Measurements from ENCODE around the gene RPL29.
A peak's percentile ranks its signal among the peaks of the same experiment; 100 is the strongest.
"Not testable (repeated sequence)": the region's sequence is repeated elsewhere in the genome, so short reads cannot be mapped to it uniquely, and the experiment has no call there.

Gene RPL29

DNA sequence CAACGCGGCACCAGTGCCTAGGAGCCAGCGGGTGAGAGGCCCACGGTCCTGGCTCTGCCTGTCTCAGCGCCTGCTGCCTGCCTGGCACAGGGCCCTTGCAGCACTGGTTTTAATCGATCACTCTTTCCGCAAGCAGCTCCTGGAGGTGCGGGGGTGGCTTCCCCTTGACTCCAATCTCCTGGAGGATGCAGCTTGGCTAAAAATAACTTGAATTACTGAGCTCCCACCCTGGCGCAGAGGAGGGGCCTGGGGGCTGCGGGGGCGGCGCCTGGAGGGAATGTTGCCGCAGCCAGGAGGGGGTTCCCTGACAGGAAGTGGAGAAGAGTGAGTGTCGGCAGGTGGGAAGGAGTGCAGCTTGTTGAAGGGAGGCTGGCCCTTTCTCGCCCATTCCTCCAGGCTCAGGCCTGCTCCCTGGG lies 9.9 kb upstream of the RPL29 start:
- DNase-seq, result peak; percentile 74

DNA sequence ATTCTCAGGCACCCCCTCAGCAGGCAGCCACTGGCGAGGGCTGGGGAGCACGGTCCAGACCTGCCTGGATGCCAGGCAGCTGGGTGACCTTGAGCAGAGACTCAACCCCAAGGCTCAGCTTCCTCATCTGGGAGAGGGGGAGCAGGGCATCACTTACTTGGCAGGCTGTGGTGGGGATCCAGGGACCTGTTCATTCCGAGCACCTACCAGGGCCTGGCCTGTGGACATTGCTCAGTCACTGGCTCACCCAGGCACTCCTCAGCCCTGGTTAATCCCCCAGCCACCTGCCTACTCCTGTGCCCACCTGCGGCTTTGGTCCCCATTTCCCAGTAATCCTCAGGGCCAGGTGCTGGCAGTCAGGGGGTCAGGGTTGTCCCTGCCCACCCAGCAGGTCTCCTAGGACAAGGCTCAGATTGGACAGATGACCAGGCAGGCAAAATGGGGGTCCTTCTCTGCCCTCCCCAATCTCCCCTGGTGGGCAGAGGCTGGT lies 9.3 kb upstream of the RPL29 start:
- DNase-seq, result no peak

DNA sequence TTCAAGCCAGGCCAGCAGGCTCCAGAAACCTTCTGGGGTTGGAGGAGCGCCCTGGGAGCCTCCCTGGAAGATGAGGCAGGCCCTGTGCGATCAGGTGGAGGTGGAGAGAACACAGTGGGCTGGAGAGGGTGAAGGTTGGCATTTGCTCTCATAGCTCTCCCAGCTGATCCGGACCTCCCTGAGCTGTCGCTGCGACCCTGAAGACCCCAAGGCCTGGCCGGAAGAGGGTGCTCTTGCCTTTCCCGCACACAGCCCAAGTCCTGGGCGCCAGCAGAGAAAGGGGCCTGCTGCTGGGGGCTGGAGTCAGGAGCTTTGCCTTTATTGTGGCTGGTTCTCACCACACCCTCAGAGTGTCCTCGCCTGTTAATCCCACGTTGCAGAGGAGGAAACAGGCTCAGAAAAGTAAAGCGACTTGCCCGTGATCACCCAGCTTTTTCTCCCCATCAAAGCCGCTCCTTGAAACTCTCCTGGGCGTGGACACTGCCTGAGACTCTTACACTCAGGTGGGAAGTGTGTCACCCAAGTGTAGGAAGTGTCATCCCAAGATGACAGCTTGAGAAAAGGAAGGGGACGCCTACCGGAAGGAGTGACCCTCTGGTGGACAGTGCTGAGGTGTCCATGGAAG lies 8.6 kb upstream of the RPL29 start:
- DNase-seq, result peak; percentile 18

DNA sequence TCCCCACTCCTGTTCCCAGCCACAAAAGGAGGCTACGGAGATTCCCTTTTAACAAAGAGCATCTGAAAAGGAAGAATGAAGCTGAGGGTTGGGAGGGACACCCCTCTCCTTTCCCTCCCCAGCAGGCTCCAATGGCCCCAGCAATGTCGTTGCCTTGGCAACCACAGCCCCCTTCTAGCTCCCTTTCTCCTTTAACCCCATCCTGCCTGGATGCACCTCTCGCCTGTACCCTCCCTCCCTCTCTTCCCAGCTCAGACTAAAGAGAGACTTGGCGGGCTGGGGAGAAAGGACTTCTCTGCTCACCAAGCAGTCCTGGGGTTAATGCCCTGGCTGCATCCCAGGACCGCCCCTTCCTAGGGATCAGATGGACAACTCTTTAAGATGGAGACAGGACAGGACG lies 7.1 kb upstream of the RPL29 start:
- DNase-seq, result no peak

DNA sequence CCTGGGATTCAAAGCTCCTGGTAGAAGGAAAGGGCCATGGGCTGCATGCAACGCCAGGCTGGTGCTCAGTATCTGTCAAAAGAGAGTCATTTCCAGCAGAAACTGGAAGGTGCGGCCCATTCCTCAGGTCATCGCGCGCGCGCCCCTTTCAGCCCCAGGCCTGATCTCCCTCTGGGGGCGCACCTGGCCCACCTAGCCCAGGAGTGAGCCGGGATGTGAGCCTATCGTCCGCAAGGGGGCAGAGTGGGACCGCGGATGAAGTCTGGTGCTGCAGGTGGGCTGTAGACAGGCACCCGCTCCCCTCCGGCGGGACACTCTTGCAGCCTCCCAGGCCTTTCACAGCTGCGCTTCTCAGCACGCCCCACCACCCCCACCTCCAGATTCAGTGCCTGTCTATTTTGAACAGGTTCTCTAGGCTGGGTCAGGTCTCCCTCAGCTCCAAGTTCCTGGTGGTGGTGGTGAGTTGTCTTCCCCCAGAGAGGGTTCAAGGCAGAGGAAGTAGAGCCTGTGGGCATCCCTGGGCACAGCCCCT lies 5.8 kb upstream of the RPL29 start:
- DNase-seq, result peak; percentile 79

DNA sequence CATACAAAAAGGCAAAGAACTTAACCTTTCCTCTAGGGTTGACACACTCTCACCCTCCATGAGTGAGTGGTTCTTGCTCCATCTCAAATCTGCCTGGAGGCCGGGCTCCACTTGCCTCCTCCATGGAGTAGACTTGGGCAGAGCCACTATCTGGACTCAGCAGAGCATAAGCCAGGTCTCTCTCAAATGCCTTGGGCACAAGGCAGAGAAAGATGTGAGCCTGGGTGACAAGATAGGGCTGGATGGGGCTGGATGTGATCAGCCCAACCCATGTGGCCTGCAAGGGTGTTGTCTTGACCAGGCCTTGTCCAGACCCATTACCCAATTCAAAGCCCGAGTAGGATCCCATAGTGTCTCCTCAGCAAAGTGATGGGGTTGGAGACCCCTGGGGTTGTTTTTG lies 4.2 kb upstream of the RPL29 start:
- DNase-seq, result no peak

DNA sequence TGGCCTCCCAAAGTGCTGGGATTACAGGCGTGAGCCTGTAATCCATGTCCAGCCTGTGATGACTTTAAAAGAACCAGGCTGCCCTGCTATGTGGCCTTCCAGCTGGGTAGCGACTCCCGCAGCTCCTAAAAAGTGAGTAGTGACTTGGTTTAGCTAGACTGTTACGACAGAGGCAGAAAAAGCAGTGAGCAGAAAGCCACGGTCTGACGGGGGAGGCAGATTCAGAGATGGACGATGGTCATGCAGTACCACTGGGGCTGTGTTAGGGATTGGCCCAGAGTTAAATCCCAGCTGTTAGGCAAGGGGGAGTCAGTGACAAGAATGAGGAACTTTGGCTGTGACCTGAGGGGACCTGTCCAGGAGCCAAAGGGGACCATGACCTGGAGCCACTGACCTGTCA lies 3.1 kb upstream of the RPL29 start:
- no peak for DNase-seq

DNA sequence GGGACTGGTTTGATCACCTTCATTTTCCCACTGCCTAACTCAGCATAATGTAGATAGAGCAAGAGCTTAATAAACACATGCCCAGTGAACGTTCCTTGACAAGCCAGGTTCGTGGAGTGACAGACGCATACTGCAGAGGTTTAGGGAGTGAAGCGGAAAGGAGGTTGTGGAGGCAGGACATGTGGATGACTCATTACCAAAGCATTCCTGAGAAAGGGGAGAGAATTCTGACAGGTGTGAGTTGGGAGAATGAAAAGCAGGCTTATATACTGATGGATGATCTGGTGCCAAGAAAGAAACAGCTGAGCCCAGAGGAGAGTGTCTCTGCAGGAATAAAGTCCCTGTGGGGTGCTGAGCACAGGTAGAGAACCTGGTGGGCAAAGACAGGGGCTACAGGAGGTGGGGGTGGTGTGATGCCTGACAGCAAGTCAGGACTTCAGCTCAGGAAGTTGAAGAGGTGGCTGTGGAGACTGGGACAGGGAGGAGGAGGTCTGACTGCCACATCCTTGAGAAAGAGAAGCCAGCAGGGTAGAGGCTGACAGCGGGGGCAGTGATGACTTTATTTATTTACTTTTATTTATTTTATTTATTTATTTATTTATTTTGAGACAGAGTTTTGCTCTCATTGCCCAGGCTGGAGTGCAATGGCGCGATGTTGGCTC lies 2.4 kb upstream of the RPL29 start:
- peak; percentile 50 for DNase-seq

DNA sequence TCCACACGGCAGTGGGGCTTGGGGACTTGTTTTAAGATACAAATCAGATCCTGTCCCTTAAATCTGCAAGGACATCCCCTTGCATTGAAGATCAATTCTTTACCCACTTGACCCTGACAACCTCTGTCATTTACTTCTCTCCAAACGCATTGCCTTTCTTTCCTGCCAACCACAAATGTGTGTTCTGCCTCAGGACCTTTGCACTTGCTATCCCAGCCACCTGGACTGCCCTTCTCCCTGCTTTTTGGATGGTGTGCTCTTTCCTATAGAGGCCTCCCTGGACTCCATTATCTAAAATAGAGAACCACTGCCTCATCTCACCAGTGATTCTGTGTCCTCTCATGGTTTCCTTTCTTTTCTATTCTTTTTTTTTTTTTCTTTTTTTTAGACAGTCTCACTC lies 1.5 kb upstream of the RPL29 start:
- DNase-seq, result no peak

DNA sequence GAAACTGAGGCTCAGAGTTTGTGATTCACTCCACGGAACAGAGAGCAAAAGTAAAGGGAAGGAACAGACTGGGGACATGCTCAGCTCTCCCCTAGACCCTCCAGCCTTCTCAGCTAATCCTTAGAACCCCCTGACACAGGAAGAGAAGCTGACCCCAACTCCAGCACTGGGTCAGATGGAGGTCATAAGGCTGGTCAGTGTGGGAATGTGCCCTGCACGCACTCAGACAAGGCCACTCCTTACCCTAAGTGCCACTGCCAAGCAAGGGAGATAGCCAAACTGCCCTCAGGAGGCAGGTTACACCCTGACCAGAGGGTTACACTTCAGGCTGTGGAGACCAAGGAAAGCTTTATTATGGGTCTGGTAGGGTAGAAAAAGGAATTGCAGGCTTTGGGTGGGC lies 1.2 kb downstream of the RPL29 start:
- DNase-seq, result no peak

DNA sequence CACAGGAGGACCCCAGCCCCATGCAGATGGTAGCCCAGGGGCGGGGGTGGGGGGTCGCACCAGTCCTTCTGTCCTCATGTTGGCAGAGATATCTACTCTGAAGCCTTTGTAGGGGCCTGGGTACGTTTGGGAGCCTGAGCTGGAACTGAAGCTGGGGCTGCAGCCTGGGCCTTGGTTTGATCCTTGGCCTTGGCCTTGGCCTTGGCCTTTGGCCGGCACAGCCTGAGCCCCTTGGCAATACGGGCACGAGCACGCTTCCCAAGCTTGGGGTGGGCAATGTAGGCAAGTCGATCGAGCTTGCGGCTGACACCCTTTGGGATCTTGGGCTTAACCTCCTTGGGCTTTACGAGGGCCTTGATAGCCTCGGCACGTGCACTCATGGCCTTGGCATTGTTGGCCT lies 2.0 kb downstream of the RPL29 start:
- DNase-seq, result not testable (repeated sequence)

DNA sequence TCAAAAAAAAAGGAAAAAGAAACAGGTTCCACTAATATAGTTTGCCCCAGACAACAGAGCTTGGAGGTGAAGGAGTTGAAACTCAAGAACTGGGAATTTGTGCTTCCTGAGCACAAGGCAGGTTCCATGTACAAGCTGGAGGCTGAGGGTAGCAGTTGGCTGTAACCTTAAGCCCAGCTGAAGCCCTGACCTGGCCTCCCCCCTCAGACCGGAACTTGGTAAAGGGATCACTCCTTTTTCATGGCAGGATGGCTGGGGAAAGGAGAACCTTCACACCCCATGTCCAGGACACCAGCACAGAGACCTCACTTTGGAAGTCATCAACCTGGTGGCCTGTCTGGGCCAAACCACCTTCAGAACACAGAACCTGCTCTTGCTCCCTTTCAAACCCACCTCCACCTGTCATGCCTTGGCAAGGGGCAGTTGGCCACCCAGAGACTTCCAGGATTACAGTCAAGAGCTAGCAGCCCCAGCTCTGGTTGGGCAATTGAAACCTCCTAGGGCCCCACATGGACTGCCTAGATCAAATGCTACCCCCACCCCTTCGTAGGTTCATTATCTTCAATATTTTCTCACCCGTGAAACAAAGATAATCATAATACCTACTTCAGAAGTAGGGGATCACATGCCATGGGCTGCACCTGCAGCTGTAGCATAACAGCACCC lies 3.5 kb downstream of the RPL29 start:
- DNase-seq, result no peak

DNA sequence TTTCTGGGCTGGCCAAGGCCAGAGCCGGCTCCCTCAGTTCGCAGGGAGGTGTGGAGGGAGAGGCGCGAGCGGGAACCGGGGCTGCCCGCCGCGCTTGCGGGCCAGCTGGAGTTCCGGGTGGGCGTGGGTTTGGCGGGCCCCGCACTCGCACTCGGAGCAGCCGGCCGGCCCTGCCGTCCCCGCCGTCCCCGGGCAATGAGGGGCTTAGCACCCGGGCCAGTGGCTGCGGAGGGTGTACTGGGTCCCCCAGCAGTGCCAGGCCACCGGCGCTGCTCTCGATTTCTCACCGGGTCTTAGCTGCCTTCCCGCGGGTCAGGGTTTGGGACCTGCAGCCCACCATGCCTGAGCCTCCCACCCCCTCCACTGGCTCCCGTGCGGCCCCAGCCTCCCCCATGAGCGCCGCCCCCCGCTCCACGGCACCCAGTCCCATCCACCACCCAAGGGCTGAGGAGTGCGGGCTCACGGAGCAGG lies 5.2 kb downstream of the RPL29 start:
- DNase-seq, result not testable (repeated sequence)

DNA sequence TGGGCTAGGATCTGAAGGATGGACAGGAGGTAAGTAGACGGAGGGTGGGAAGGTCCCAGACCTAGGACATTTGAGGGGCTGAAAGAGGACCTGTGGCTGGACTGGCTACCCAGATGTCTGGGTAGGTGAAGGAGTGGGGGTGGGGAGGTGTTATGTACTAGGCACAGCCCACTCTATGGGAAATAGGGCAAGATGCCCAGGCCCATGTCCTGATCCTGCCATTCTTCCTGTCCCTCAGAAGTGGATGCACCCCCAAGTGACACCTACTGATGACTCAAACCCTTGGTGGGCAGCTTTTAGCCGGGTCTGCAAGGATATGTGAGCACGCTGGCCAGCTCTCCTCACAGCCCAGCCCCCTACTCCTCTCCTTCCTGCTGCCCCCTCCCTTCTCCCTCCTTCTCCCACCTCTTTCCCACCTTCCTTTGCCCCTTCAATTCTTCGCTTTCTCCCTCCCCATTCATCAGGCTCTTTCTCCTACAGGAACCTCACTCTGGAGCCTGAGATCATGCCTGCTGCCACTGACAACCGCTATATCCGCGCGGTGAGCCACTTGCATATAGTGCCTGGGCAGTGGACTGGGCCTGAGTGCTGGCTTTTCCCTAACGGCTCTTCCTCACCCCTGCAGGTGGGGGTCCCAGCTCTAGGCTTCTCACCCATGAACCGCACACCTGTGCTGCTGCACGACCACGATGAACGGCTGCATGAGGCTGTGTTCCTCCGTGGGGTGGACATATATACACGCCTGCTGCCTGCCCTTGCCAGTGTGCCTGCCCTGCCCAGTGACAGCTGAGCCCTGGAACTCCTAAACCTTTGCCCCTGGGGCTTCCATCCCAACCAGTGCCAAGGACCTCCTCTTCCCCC lies 7.2 kb downstream of the RPL29 start:
- DNase-seq, result no peak

DNA sequence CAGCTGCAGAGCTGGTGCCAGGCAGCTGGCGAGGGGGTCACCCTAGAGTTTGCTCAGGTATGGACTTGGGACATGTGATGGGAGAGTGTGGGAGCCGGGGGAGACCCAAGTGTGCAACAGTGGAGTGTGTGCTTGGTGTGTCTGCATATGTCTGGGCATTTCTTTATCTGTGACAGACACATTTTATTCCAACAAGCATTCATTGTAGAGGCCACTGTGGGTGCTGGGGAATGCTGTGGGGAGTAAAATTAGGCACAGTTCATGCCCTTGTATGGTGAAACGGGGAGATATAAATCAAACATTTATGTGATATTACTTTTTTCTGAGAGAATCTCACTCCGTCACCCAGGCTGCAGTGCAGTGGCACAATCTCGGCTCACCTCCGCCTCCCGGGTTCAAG lies 8.1 kb downstream of the RPL29 start:
- DNase-seq, result no peak

DNA sequence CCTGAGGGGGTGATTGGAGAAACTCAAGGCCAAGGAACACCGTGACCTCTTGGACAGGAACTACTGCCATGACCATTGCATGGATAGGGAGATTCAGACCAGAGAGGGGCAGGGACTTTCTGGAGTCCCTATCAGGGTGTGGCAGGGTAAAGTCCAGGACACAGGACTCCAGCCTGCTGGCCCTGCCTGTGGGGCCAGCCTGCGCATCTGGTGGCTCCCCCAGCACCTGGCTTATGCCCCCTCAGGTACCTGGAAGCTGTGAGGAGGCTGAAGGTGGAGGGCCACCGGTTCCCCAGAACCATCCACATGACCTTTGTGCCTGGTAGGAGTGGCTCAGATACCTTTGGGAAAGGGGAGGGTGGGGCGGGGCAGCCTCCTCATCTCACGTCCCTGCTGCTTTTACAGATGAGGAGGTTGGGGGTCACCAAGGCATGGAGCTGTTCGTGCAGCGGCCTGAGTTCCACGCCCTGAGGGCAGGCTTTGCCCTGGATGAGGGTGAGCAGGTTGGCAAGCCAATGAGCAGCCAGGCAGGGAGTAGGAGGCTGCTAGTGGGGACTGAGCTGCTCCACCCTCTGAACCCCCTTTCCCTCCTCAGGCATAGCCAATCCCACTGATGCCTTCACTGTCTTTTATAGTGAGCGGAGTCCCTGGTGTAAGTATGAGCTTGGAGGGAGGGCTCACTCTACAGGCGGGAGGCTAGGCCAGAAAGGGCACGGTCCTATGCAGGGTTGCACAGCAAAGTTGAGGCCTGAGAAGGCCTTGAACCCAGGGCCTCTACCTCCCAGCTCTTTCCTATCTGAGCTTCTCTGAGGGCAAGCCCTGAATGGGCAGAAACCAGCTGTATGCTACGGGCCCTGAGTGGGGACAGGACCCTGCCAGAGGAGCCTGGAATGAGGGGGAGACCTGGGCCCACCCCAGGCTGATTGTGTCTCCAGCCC lies 9.4 kb downstream of the RPL29 start:
- DNase-seq, result no peak

DNA sequence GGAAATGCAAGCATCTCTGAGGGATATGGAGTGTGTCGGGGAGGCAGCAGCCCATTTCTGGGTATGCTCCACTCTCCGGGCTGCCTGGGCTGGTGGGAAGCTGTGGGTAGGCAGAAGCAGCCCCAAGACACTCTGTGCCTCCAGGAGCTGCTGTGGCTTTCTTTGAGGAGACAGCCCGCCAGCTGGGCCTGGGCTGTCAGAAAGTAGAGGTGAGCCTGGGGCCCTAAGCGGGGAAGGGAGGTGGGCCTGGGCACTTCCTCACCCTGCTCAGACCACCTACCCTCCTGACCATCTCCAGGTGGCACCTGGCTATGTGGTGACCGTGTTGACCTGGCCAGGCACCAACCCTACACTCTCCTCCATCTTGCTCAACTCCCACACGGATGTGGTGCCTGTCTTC lies 10.6 kb downstream of the RPL29 start:
- no peak for DNase-seq

DNA sequence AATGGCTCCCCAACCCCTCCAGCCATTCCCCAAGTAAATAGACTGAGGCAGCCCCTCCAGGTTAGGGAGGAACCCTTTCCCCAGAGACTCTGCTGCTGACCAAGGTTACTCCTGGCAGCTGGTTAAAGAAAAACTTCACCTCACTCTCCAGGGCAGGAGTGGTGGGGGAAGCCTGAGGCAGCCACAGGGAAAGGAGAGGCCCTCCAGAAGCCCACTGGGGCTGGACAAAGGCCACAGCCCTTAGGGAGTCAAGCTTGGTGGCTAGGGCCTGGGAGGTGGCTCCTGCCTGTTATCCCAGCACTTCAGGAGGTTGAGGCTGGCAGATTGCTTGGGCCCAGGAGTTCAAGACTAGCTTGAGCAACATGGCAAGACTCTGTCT lies 11.4 kb downstream of the RPL29 start:
- DNase-seq, result no peak

DNA sequence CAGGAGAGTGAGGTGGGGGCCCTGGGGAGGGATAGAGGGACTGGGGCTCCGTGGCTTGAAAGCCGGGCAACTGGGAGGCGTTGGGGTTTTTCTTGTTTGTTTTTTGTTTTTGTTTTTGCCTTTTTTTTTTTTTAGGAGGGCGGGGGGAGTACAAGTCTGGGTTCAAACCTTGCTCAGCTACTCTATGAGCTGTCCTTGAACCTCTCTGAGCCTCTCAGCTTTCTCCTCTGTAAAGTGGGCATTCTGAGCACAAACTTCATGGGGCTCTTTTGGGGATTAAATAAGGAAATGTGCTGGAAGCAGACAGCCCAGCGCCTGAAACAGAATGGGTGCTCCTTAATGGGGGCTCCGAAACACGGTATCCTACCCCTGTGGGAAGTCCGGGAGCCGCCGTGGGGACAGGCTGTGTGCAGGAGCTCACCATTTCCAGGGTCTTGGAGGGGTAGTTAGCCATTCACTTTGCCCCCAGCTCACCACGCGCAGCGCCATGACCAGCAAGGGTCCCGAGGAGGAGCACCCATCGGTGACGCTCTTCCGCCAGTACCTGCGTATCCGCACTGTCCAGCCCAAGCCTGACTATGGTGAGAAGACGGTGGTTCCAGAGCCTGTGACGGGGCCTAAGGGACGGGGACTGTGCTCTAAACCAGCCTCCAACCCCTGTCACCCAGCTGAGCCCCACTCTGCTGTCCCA lies 12.0 kb downstream of the RPL29 start:
- no peak for DNase-seq

DNA sequence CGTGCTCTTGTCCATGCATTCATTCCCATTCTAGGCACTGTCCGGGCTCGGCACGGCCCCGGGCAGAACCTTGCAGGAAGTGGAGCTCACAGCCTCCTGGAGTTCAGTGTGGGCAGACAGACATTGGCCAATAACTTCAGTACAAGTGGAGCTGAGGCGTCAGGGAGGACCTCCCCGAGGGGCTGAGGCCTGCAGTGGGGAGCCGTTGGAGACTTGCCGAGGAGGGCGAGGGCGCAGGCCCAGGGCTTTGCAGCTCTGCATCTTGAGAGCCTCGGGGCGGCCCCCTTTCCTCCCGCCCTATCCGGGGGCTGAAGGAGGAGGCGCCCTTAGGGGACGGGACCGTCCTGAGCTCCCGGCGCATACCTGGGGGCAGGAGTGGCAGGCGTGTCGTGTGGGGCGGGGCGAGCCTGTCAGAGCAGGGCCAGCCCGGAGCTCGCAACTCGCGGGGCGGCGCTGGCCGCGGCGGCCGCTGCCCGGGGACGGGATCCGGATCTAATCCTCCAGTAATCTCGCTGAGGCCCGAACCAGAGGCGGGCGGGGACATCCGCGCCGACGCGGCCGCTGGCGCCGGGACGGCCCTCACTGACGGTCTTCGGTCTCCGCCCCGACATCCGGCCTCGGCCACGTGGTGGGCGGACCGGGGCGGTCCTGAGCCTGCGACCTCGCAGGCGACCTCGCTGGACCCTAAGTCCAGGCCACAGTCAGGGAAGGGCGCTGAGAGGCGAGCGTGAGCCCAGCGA lies 12.7 kb downstream of the RPL29 start, which contains the start of gene ACY1:
ACY1 (plus strand) TSS at position 698 of the 740 bp plus-strand sequence. CDS start 530 bp downstream, outside the sequence.
- DNase-seq, result peak; percentile 70

All from NCI-H69 (cell line).